ENCODE measurements around the gene LDB3.

The LDB3 gene

DNA sequence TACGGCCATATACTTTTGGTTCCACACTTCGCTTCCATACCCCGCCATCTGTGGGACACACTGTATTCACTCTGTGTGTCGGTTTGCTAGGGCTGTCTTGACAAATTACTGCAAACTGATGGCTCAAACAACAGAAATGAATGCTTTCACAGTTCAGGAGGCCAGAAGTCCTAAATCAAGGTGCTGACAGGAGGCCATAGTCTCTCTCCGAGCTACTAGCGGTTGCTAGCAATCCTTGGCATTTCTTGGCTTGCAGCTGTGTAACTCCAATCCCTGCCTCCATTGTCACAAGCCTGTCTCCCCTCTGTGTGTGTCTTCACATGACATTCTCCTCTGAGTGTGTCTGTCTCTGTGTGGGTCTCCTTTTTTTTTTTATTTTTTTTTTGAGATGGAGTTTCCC, 59.2 kb downstream of the LDB3 start:
- H3K4me3 ChIP-seq (ENCODE audit: low read depth in 1 of 2, low read length in 2 of 2): no peak overlapping the region
- no peaks in the 10 kb centered on the region for H3K36me3 ChIP-seq (ENCODE audit: insufficient read depth, low read length)
- ATAC-seq (ENCODE audit: insufficient read depth, low read depth): no peak
- H3K27me3 ChIP-seq (ENCODE audit: insufficient read depth, low read length, poor library complexity): peaks cover 6% of the 10 kb centered on the region
- H3K79me2 ChIP-seq (ENCODE audit: insufficient read depth, low read length): no peaks in the 10 kb centered on the region
- no peak overlapping the region for H2AFZ ChIP-seq (ENCODE audit: low read depth, low read length)
- H4K20me1 ChIP-seq (ENCODE audit: insufficient read depth, low read length): no peaks in the 10 kb centered on the region
- H3K4me2 ChIP-seq (ENCODE audit: insufficient read depth, low read length): no peak overlapping the region
- H3K9me3 ChIP-seq (ENCODE audit: insufficient read depth, low read length, severe bottlenecking): no peaks in the 10 kb centered on the region
- no peak for DNase-seq
- no peak overlapping the region for H3K9ac ChIP-seq (ENCODE audit: low read depth, low read length)
- TF ChIP-seq, protein P1, sequence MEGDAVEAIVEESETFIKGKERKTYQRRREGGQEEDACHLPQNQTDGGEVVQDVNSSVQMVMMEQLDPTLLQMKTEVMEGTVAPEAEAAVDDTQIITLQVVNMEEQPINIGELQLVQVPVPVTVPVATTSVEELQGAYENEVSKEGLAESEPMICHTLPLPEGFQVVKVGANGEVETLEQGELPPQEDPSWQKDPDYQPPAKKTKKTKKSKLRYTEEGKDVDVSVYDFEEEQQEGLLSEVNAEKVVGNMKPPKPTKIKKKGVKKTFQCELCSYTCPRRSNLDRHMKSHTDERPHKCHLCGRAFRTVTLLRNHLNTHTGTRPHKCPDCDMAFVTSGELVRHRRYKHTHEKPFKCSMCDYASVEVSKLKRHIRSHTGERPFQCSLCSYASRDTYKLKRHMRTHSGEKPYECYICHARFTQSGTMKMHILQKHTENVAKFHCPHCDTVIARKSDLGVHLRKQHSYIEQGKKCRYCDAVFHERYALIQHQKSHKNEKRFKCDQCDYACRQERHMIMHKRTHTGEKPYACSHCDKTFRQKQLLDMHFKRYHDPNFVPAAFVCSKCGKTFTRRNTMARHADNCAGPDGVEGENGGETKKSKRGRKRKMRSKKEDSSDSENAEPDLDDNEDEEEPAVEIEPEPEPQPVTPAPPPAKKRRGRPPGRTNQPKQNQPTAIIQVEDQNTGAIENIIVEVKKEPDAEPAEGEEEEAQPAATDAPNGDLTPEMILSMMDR (IDR thresholded peaks at IDR 0.05; ENCODE audit: borderline replicate concordance, extremely low read depth, low read length, poor library complexity, severe bottlenecking): no peak
- no peak for TF ChIP-seq EZH2 (IDR thresholded peaks at IDR 0.05; ENCODE audit: borderline replicate concordance, low read depth, low read length, severe bottlenecking)
- H3K27ac ChIP-seq (ENCODE audit: low read length): no peak overlapping the region
- H3K4me1 ChIP-seq (ENCODE audit: insufficient read depth, low read length): no peaks in the 10 kb centered on the region

DNA sequence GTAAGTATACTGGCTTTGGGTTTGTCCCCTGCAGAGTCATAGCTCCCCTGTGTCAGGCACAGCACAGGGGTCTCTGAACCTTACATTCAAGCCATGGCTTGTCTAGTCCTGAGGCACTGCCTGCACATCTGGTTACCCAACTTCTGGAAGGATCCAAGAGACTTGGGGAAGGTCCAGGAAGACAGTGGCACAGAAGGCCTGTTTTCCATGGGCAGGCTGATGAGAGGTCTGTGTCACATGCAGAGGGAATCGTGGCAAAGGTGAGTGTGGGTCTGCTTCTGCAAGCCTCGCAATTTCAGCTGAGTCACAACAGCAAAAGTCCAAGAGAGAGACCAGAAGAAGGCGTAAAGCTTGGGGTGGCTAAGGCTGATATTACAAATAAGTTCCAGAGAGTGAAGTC, 59.7 kb downstream of the LDB3 start:
- peaks cover 6% of the 10 kb centered on the region for H3K27me3 ChIP-seq (ENCODE audit: insufficient read depth, low read length, poor library complexity)
- DNase-seq (no peak), ATAC-seq (ENCODE audit: insufficient read depth, low read depth) (no peak)
- no peak overlapping the region for H3K4me3 ChIP-seq (ENCODE audit: low read depth in 1 of 2, low read length in 2 of 2)
- no peak overlapping the region for H3K4me2 ChIP-seq (ENCODE audit: insufficient read depth, low read length)
- no peak for TF ChIP-seq EZH2 (IDR thresholded peaks at IDR 0.05; ENCODE audit: borderline replicate concordance, low read depth, low read length, severe bottlenecking)
- TF ChIP-seq, protein P1 (IDR thresholded peaks at IDR 0.05; ENCODE audit: borderline replicate concordance, extremely low read depth, low read length, poor library complexity, severe bottlenecking): no peak
- no peak overlapping the region for H3K9ac ChIP-seq (ENCODE audit: low read depth, low read length)
- H4K20me1 ChIP-seq (ENCODE audit: insufficient read depth, low read length): no peaks in the 10 kb centered on the region
- no peaks in the 10 kb centered on the region for H3K36me3 ChIP-seq (ENCODE audit: insufficient read depth, low read length)
- no peaks in the 10 kb centered on the region for H3K79me2 ChIP-seq (ENCODE audit: insufficient read depth, low read length)
- H3K27ac ChIP-seq (ENCODE audit: low read length): no peak overlapping the region
- H2AFZ ChIP-seq (ENCODE audit: low read depth, low read length): no peak overlapping the region
- no peaks in the 10 kb centered on the region for H3K9me3 ChIP-seq (ENCODE audit: insufficient read depth, low read length, severe bottlenecking)
- H3K4me1 ChIP-seq (ENCODE audit: insufficient read depth, low read length): no peaks in the 10 kb centered on the region

DNA sequence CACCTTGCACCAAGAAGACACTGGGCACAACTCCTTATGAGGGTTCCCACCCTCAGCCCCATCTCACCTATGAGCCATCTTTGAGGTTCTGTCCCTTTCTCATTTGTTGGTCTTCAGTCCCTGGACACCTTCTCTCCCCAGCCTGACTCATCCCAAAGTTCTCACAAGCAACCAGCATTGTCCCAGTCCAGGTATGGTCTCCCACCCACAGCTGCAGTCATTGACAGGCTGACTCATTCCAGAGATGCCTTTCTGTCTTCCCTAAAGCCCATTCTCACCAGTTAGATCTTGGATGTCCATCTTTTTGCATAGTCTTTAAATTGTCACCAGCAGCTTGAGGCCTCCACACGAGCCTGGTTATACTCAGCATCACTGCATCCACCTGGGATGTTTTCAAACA, 61.4 kb downstream of the LDB3 start:
- Histone ChIP-seq H3K27ac (ENCODE audit: low read length) (no peak overlapping the region), H3K4me3 (ENCODE audit: low read depth in 1 of 2, low read length in 2 of 2) (no peak overlapping the region), H2AFZ (ENCODE audit: low read depth, low read length) (no peak overlapping the region), H3K4me1 (ENCODE audit: insufficient read depth, low read length) (no peaks in the 10 kb centered on the region), H3K27me3 (ENCODE audit: insufficient read depth, low read length, poor library complexity) (peaks cover 6% of the 10 kb centered on the region), H3K4me2 (ENCODE audit: insufficient read depth, low read length) (no peak overlapping the region), H4K20me1 (ENCODE audit: insufficient read depth, low read length) (no peaks in the 10 kb centered on the region), H3K9ac (ENCODE audit: low read depth, low read length) (no peak overlapping the region), H3K36me3 (ENCODE audit: insufficient read depth, low read length) (no peaks in the 10 kb centered on the region), H3K79me2 (ENCODE audit: insufficient read depth, low read length) (no peaks in the 10 kb centered on the region), H3K9me3 (ENCODE audit: insufficient read depth, low read length, severe bottlenecking) (no peaks in the 10 kb centered on the region)
- DNase-seq: no peak
- ATAC-seq (ENCODE audit: insufficient read depth, low read depth): no peak
- no peak for TF ChIP-seq EZH2 (IDR thresholded peaks at IDR 0.05; ENCODE audit: borderline replicate concordance, low read depth, low read length, severe bottlenecking)
- TF ChIP-seq, protein P1 (IDR thresholded peaks at IDR 0.05; ENCODE audit: borderline replicate concordance, extremely low read depth, low read length, poor library complexity, severe bottlenecking): no peak

DNA sequence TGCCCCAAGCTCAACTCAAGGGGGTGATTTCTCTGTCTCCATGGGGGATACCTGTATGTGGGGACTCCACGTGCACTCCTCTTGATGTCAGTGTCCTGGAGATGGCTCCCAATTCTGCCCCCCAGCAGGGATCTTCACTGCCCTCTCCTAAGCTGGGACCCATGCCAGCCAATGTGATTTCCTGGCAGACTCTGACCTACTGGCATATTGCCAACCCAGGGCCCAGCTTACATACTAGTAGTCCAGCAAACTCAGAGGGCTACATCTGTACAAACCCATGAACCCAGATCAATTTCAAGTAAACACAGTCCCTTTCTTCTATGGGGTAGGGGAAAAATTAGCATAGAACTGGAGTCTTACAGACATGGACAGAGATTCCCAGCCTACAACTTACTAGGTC, 61.9 kb downstream of the LDB3 start:
- ATAC-seq (ENCODE audit: insufficient read depth, low read depth): no peak
- H3K79me2 ChIP-seq (ENCODE audit: insufficient read depth, low read length): no peaks in the 10 kb centered on the region
- no peak overlapping the region for H3K27ac ChIP-seq (ENCODE audit: low read length)
- no peak for DNase-seq
- TF ChIP-seq EZH2 (IDR thresholded peaks at IDR 0.05; ENCODE audit: borderline replicate concordance, low read depth, low read length, severe bottlenecking): no peak
- TF ChIP-seq, protein P1 (IDR thresholded peaks at IDR 0.05; ENCODE audit: borderline replicate concordance, extremely low read depth, low read length, poor library complexity, severe bottlenecking): no peak
- no peaks in the 10 kb centered on the region for H4K20me1 ChIP-seq (ENCODE audit: insufficient read depth, low read length)
- H3K27me3 ChIP-seq (ENCODE audit: insufficient read depth, low read length, poor library complexity): peaks cover 6% of the 10 kb centered on the region
- H3K9me3 ChIP-seq (ENCODE audit: insufficient read depth, low read length, severe bottlenecking): no peaks in the 10 kb centered on the region
- H3K4me2 ChIP-seq (ENCODE audit: insufficient read depth, low read length): no peak overlapping the region
- no peaks in the 10 kb centered on the region for H3K4me1 ChIP-seq (ENCODE audit: insufficient read depth, low read length)
- H3K9ac ChIP-seq (ENCODE audit: low read depth, low read length): no peak overlapping the region
- no peak overlapping the region for H2AFZ ChIP-seq (ENCODE audit: low read depth, low read length)
- no peaks in the 10 kb centered on the region for H3K36me3 ChIP-seq (ENCODE audit: insufficient read depth, low read length)
- no peak overlapping the region for H3K4me3 ChIP-seq (ENCODE audit: low read depth in 1 of 2, low read length in 2 of 2)
